HG02642 (cell line): ENCODE data around the gene SYT15B.
"Not testable (repeated sequence)": the region's sequence is repeated elsewhere in the genome, so short reads cannot be mapped to it uniquely, and the experiment has no call there.

Experiments
- ATAC-seq: cut with Tn5 transposase; IDR thresholded peaks from one replicate; pipeline ENCODE4 v1.9.1; 2021; ENCODE audit warnings: mild to moderate bottlenecking; ENCODE audit not compliant: unreplicated experiment, poor library complexity

SYT15B gene

GRCh38 chr10:47730911-47731310, 32.5 kb downstream of the SYT15B start:
- ATAC-seq = not testable (repeated sequence)

- ATAC-seq = not testable (repeated sequence)
These were observed 37.7 kb downstream of the SYT15B start for GRCh38 chr10:47725740-47726139.

- ATAC-seq = not testable (repeated sequence)
These were observed 38.3 kb downstream of the SYT15B start for GRCh38 chr10:47725047-47725446.

- ATAC-seq = not testable (repeated sequence)
These were observed 39.3 kb downstream of the SYT15B start for GRCh38 chr10:47724119-47724518.

GRCh38 chr10:47723362-47723761, 40.0 kb downstream of the SYT15B start:
- not testable (repeated sequence) for ATAC-seq

- ATAC-seq = not testable (repeated sequence)
These were observed 46.2 kb downstream of the SYT15B start for GRCh38 chr10:47717011-47717769.
